NCI-H128 (cell line): ENCODE results near the gene PCBP2.
A peak's percentile ranks its signal among the peaks of the same experiment; 100 is the strongest.
"Not testable (repeated sequence)": the region's sequence is repeated elsewhere in the genome, so short reads cannot be mapped to it uniquely, and the experiment has no call there.

Source experiments
- DNase-seq: peaks from one replicate; lab custom pipeline; 2025; ENCODE audit not compliant: unreplicated experiment; lab: John Stamatoyannopoulos, UW

The PCBP2 gene

DNA sequence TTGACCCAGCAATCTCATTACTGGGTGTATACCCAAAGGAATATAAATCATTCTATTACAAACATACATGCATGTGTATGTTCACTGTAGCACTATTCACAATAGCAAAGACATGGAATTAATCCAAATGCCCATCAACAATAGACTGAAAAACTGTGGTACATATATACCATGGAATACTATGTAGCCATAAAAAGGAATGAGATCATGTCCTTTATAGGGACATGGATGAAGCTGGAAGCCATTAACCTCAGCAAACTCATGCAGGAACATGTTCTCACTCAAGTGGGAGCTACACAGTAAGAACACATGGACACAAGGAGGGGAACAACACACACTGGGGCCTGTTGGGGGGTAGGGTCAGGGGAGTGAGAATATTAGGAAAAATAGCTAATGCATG, 12.3 kb upstream of the PCBP2 start:
- not testable (repeated sequence) for DNase-seq

DNA sequence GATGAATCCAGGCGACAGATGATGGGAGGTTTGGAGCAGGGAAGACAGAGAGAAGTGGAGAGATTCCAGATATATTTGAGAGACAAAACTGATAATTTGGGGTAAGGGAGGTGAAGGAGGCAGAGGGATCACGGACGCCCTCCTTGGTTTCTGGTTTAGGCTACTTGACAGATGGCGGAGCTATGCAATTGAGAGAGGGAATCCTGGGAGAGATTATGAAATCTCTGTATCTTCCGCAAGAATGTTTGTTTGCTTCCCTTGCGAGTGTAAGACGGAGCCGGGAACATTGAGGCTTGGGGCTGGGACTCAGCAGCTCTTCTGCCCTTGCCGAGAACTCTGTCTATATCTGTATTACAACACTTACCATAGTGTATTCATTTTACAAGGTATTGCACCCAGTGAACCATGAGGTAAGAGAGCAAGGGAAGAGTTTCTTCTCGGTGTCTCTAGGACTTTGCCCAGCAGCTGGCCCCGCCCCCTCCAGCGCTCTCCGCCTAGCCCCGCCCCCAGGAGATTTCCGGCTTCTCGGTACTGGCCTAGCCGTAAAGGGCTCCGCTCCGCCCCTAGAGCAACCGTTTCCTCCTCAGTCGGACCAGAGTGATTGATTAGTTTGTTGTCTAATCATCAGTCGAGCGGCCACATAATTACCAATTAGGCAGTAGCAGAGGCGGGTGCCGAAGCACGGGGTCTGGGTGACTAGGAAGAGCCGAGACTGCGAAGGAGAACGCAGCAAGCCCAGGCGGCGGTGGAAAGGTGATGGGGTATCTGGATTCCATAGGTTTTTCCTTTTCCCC, 10.7 kb upstream of the PCBP2 start, which contains the start of gene PRR13:
PRR13 (plus strand) TSS at position 695 of the 794 bp plus-strand sequence. CDS start 981 bp downstream, outside the sequence.
- DNase-seq, result peak; percentile 95

GRCh38 chr12:53443955-53444354, 7.9 kb upstream of the PCBP2 start:
- no peak for DNase-seq

- DNase-seq, result not testable (repeated sequence)
Measured at GRCh38 chr12:53444593-53445325, 7.1 kb upstream of the PCBP2 start.

GRCh38 chr12:53450936-53451335, 966 bp upstream of the PCBP2 start:
- DNase-seq, result no peak

- DNase-seq, result peak; percentile 23
Measured at GRCh38 chr12:53452159-53453077, 516 bp downstream of the PCBP2 start.

- DNase-seq, result no peak
Measured at GRCh38 chr12:53453953-53454640, 2.2 kb downstream of the PCBP2 start.

DNA sequence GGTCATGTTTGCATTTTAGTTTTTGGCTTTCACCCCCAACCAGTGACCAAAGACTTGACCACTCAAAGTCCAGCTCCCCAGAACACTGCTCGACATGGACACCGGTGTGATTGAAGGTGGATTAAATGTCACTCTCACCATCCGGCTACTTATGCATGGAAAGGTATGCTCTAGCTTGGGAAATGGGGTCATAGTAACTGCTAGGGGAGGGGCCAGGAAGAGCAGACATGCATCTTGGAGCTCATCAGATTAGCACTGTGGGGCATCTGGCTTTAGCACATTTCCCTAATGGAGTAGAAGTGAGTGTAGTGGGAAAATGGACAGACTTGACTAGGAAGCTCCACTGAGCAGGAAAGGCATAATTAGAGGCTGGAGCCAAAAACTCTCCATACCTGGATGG, 2.8 kb downstream of the PCBP2 start:
- no peak for DNase-seq

DNA sequence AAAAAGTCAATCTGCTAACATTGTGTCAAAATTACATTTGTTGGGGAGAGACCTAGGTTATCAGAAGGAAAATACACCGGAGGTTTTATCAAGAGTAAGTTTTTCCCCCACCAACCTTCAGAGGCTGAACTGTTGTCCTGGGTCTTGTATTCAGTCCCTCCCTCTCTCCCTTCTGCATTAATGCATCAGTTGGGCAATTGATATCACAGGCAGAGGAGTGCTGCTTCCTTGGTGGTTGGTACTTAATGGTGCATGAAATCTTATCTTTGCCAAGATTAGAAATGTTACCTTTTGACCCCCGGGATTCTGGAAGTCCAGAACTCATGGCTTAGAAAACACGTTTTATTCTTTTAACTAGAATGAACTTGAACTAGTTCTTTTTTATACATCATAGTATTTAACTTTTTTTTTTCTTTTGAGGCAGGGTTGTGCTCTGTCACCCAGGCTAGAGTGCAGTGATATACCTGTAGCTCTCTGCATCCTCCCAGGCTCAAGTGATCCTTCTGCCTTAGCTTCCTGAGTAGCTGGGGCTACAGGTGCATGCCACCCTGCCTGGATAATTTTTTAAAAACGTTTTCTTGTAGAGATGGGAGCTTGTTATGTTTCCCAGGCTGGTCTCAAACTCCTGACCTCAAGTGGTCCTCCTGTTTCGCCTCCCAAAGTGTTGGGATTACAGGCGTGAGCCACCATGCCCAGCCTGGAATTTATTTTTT, 4.9 kb downstream of the PCBP2 start:
- DNase-seq, result no peak

DNA sequence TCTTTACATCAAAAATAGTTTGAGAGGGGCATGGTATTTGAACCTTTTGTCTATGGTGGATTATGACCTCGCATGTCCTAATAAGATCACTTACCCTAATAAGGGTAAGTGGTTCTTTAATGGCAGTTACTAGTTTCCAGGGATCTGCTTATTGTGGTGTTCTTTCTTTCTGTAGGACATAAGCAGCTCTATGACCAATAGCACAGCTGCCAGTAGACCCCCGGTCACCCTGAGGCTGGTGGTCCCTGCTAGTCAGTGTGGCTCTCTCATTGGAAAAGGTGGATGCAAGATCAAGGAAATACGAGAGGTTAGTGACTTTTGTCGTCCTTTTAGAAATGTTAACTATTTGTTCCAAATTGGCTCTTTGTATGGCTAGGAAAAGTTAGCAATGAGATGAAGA, 7.2 kb downstream of the PCBP2 start:
- DNase-seq, result no peak

DNA sequence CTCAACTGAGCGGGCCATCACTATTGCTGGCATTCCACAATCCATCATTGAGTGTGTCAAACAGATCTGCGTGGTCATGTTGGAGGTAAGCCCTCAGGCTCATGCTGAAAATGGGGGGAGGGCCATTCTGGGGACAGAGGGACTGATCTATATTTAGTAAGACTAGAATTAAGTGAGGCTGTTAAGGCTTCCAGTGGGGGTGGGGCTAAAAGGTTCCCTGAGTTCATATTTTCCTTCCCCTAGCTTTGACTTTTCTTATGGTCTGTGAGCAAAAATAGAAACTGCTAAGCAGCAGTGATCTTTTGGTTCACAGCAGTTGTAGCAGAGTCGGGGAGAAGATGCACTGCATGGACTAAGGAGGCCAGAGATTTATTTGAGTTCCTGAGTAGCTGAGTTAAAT, 9.2 kb downstream of the PCBP2 start:
- DNase-seq, result no peak

GRCh38 chr12:53461591-53461990, 9.7 kb downstream of the PCBP2 start:
- no peak for DNase-seq

DNA sequence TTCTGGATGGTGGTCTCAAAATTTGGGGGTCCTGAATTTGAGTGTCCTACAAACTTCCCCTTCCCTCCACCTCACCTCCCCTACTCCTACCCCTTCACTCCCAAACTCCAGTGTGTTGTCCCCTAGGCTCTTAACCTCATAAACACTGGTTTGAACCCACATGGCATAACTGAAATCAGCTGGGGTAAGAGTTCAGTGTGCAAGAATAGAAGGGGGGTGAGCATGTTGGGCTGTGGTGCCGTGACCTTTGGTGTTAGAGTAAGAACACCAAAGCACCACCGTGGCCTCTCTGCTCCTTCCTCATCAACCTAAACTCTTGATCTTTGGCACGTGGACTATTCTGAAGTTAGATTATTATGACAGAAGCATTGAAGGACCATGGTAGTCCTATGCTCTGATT, 11.0 kb downstream of the PCBP2 start:
- no peak for DNase-seq

DNA sequence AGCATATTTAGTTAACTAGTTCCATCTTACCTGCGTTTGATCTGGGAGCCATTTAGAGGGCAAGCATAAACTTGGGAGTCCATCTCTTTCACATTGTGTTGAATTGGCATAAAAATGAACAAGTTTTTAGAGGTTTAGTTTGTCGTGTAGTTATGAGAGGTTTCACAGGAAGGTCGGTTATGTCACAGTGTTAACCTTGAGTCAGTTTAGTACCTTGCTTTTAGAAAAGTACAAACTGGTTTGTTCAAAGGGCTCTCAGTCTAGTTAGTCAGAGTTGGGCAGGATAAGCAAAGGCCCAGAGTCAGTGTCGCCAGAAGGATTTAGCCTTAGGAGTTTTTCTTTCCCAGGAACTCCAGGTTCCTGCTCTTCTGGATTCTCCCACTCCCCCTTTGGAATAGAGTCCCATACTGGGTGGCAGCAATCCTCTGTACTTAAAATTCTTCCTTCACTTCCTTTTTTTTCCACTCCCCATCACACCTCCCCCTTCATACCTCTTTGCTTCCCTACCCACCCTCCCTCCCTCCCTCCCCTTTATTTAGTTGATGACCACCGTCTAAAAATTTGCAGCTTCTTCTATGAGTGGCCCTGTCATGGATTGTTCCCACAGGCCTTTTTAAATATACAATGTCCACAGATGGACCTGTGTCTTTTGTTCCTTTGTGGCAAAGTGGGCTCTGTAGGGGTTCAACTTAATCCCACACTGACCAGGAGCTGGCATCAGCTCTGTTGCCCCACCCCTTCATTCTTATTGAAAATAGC, 12.1 kb downstream of the PCBP2 start:
- DNase-seq, result no peak

DNA sequence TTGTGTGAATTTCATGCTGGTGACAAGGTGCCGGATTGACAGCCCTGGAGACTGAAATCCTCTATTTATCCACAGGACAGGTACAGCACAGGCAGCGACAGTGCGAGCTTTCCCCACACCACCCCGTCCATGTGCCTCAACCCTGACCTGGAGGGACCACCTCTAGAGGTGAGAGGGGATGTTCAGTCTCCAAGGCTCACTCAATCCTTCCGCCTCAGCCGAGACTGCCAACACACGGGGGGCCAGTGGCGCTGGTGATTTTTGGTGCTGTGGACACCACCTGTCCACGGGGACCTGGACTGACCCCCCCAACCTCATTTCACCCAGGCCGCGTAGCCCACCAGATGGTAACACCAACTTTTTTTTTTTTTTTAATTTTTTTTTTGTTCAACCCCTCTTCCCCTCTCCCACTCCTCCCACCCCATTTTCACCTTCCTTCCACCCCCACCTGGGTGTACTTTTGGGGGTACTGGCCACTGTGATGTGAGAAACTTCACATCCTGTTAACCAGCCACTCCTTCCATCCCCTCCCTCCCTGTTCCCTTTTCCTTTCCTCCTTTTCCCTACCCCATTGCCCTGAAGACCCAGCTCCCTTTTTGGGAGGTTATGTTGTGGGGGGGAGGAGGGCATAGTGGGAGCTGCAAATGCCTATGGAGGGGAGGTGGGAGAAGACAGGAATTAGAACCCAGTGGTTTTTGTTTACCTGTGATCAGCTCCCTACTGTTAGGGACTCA, 12.9 kb downstream of the PCBP2 start:
- no peak for DNase-seq

- no peak for DNase-seq
Measured at GRCh38 chr12:53465679-53466078, 13.8 kb downstream of the PCBP2 start.

GRCh38 chr12:53466640-53467039, 14.7 kb downstream of the PCBP2 start:
- no peak for DNase-seq

DNA sequence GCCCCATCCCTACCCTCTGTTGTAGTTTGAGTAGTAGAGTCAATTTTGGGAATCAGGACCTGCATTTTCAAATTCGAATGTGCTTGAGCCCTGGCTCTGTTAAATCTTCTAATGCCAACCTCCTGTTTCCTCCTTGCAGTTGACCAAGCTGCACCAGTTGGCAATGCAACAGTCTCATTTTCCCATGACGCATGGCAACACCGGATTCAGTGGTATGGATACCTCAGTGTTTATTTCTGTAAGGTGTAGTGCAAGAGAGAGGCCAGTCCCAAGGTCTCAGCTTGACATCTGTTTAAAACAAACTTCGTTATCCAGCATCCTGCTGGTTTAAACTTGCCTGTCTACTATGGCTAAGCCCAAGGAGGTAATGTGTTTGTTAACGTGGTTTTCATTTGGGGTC, 15.2 kb downstream of the PCBP2 start:
- no peak for DNase-seq

DNA sequence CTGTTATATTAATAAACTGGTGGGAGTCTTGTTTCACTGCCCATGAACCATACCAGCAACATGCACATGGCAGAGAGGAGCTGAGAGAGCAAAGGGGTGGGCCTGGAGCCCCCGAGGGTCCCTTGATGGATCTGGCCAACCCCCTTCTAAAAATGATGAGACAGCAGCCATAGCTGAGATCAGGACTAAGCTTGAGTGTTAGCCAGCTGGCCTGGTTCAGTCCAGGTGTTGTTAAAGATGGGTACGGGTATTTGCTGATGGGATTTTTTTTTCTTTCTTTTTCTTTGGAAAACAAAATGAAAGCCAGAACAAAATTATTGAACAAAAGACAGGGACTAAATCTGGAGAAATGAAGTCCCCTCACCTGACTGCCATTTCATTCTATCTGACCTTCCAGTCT, 16.0 kb downstream of the PCBP2 start:
- DNase-seq, result no peak
